Liver (tissue), 9 donors: ENCODE measurements around the gene SLC2A1. TPM values are rescaled to one million over a fixed set of nuclear protein-coding genes. Genes with fewer than 3 reads are reported as not detected.

Source experiments
- DNase-seq: peaks from one replicate; pipeline ENCODE4 v3.0.0-alpha.2; 2017; ENCODE audit warnings: low spot score
- H3K27ac ChIP-seq, 2 donors: one replicate each; pipeline ENCODE4 v1.7.0; 2013; ENCODE audit warnings: inconsistent platforms in 2 of 2, low read length in 2 of 2, control low read depth in 1 of 2, low read depth in 1 of 2, mild to moderate bottlenecking in 1 of 2
- H3K27me3 ChIP-seq, 4 donors: one replicate each; pipeline versions ENCODE4 v1.6.1 to v1.7.0; 2013; ENCODE audit warnings: low read length in 3 of 4, inconsistent platforms in 1 of 4, mild to moderate bottlenecking in 1 of 4, moderate library complexity in 1 of 4; ENCODE audit not compliant: control insufficient read depth in 4 of 4, insufficient read depth in 4 of 4
- H3K36me3 ChIP-seq, 4 donors: one replicate each; pipeline versions ENCODE4 v1.6.1 to v1.7.0; 2013; ENCODE audit warnings: low read length in 3 of 4, mild to moderate bottlenecking in 3 of 4, low read depth in 1 of 4, moderate library complexity in 1 of 4; ENCODE audit not compliant: control insufficient read depth in 4 of 4, insufficient read depth in 3 of 4
- H3K4me1 ChIP-seq, 4 donors: one replicate each; pipeline versions ENCODE4 v1.6.1 to v1.7.0; 2013; ENCODE audit warnings: low read length in 3 of 4, mild to moderate bottlenecking in 3 of 4, moderate library complexity in 1 of 4; ENCODE audit not compliant: control insufficient read depth in 4 of 4, insufficient read depth in 4 of 4
- H3K4me3 ChIP-seq, 3 donors: one replicate each; pipeline versions ENCODE4 v1.6.1 to v1.7.0; 2013; ENCODE audit warnings: low read length in 3 of 3, control low read depth in 1 of 3, low read depth in 1 of 3, mild to moderate bottlenecking in 1 of 3
- H3K9ac ChIP-seq, 2 donors: one replicate each; pipeline ENCODE4 v1.7.0; 2013; ENCODE audit warnings: low read length in 2 of 2, mild to moderate bottlenecking in 2 of 2, moderate library complexity in 2 of 2, control low read depth in 1 of 2, low read depth in 1 of 2
- H3K9me3 ChIP-seq, 4 donors: one replicate each; pipeline versions ENCODE4 v1.6.1 to v1.7.0; 2013; ENCODE audit warnings: low read length in 3 of 4; ENCODE audit not compliant: control insufficient read depth in 4 of 4
- ATF3 ChIP-seq: IDR thresholded peaks from 2 replicates; pipeline ENCODE4 v1.6.1; 2016; ENCODE audit warnings: antibody characterized with exemption
- CTCF ChIP-seq: fragments of 150-350 bp; IDR thresholded peaks from 2 replicates; pipeline ENCODE4 v1.5.1; 2017; ENCODE audit warnings: improper control_type of control experiment, low read depth, low read length; ENCODE audit not compliant: missing input control
- EGR1 ChIP-seq, 2 donors: IDR thresholded peaks; 2 replicates each; pipeline ENCODE4 v1.6.1; 2016 to 2018; ENCODE audit warnings: antibody characterized with exemption in 2 of 2, low read depth in 2 of 2
- FOXA1 ChIP-seq: IDR thresholded peaks from 2 replicates; pipeline ENCODE4 v1.6.1; 2016; ENCODE audit warnings: antibody characterized with exemption
- FOXA2 ChIP-seq: IDR thresholded peaks from 2 replicates; pipeline ENCODE4 v1.6.1; 2016; ENCODE audit warnings: antibody characterized with exemption
- GABPA ChIP-seq, 2 donors: IDR thresholded peaks in 1 of 2; conservative IDR thresholded peaks in 1 of 2; 2 replicates each; pipeline ENCODE4 v1.6.1; 2016; ENCODE audit warnings: antibody characterized with exemption in 2 of 2, mild to moderate bottlenecking in 1 of 2, moderate library complexity in 1 of 2
- HNF4A ChIP-seq, 2 donors: conservative IDR thresholded peaks; 2 replicates each; pipeline ENCODE4 v1.6.1; 2016; ENCODE audit warnings: antibody characterized with exemption in 2 of 2, mild to moderate bottlenecking in 2 of 2
- HNF4G ChIP-seq: IDR thresholded peaks from 2 replicates; pipeline ENCODE4 v1.6.1; 2016; ENCODE audit warnings: antibody characterized with exemption
- JUND ChIP-seq, 2 donors: IDR thresholded peaks; 2 replicates each; pipeline ENCODE4 v1.6.1; 2016; ENCODE audit warnings: antibody characterized with exemption in 2 of 2
- MAX ChIP-seq: IDR thresholded peaks from 2 replicates; pipeline ENCODE4 v1.6.1; 2016; ENCODE audit warnings: antibody characterized with exemption
- NR2F2 ChIP-seq: IDR thresholded peaks from 2 replicates; pipeline ENCODE4 v1.6.1; 2016; ENCODE audit warnings: antibody characterized with exemption
- RAD21 ChIP-seq, 2 donors: IDR thresholded peaks; 2 replicates each; pipeline ENCODE4 v1.6.1; 2016; ENCODE audit warnings: antibody characterized with exemption in 2 of 2, mild to moderate bottlenecking in 2 of 2
- REST ChIP-seq: IDR thresholded peaks from 2 replicates; pipeline ENCODE4 v1.6.1; 2016; ENCODE audit warnings: antibody characterized with exemption, mild to moderate bottlenecking
- RXRA ChIP-seq, 2 donors: IDR thresholded peaks; 2 replicates each; pipeline ENCODE4 v1.6.1; 2017 to 2018; ENCODE audit warnings: antibody characterized with exemption in 2 of 2, mild to moderate bottlenecking in 1 of 2
- SP1 ChIP-seq: IDR thresholded peaks from 2 replicates; pipeline ENCODE4 v1.6.1; 2018; ENCODE audit warnings: antibody characterized with exemption, mild to moderate bottlenecking
- TAF1 ChIP-seq: conservative IDR thresholded peaks from 2 replicates; pipeline ENCODE4 v1.6.1; 2016; ENCODE audit warnings: antibody characterized with exemption, mild to moderate bottlenecking
- YY1 ChIP-seq: IDR thresholded peaks from 2 replicates; pipeline ENCODE4 v1.6.1; 2016; ENCODE audit warnings: antibody characterized with exemption, mild to moderate bottlenecking
- ZBTB33 ChIP-seq: IDR thresholded peaks from 2 replicates; pipeline ENCODE4 v1.6.1; 2016; ENCODE audit warnings: antibody characterized with exemption
- WGBS: extraction: QIAGEN DNeasy Blood & Tissue Kit; methylation state at CpG from one replicate; pipeline ENCODE4 v1.1.7; 2013; 5-methylcytosine and 5-hydroxymethylcytosine counted together
- polyA plus RNA-seq, 2 donors: library from polyadenylated mRNA; stranded (reverse) in 1 of 2; unstranded in 1 of 2; fragments of 200-250 nt in 1 of 2; fragments of >200 nt in 1 of 2; fragmentation: Nextera tagmentation in 1 of 2; extraction: Ambion mirVana in 1 of 2; gene quantifications; one replicate each; pipeline versions ENCODE4 v1.2.1 to v1.2.3, GENCODE V29; 2013 to 2015
- total RNA-seq, 2 donors: library from RNA; depleted of rRNA; stranded (reverse); fragments of >200 nt; gene quantifications; one replicate each; pipeline ENCODE4 v1.2.3, GENCODE V29; 2014
- donor health status: healthy.
- donor health status: healthy.
- donor health status: healthy.
- donor health status: healthy.
- donor health status: healthy.

Gene SLC2A1
- total and polyA plus RNA-seq, 4 donors: 1.1 to 675 (median 3.0) TPM

GRCh38 chr1:42887366-42887765, 71.3 kb downstream of the SLC2A1 start:
- Histone ChIP-seq H3K27ac (no peak overlapping the region), H3K9ac (no peak overlapping the region), H3K4me1 (no peaks in the 10 kb centered on the region), H3K36me3 (no peaks in the 10 kb centered on the region), H3K4me3 (no peak overlapping the region), H3K27me3 (no peaks in the 10 kb centered on the region), H3K9me3 (no peaks in the 10 kb centered on the region)
- 97% methylated on average over 20 of the region's 20 CpGs for WGBS
- no peak for TF ChIP-seq SP1
- no peak for TF ChIP-seq HNF4G
- no peak for TF ChIP-seq REST
- no peak for TF ChIP-seq JUND (IDR thresholded peaks at IDR 0.05)
- TF ChIP-seq CTCF: no peak
- TF ChIP-seq FOXA1: no peak
- TF ChIP-seq FOXA2: no peak
- no peak for TF ChIP-seq ATF3
- TF ChIP-seq GABPA (IDR thresholded peaks at IDR 0.05 in 1 of 2, conservative IDR thresholded peaks at IDR 0.05 in 1 of 2): no peak
- no peak for TF ChIP-seq ZBTB33
- no peak for TF ChIP-seq TAF1
- TF ChIP-seq EGR1 (IDR thresholded peaks at IDR 0.05; ENCODE audit: low read depth in 2 of 2): no peak
- TF ChIP-seq MAX: no peak
- no peak for TF ChIP-seq NR2F2
- TF ChIP-seq RAD21 (IDR thresholded peaks at IDR 0.05): no peak
- TF ChIP-seq RXRA (IDR thresholded peaks at IDR 0.05): no peak
- TF ChIP-seq HNF4A (conservative IDR thresholded peaks at IDR 0.05): no peak
- no peak for TF ChIP-seq YY1
- DNase-seq: no peak
